Ascending aorta (tissue), 2 donors: ENCODE measurements around the gene ZFP62. TPM values are rescaled to one million over a fixed set of nuclear protein-coding genes. Genes with fewer than 3 reads are reported as not detected.

Experiments
- DNase-seq, 2 donors: peaks; one replicate each; pipeline ENCODE4 v3.0.0-alpha.2; 2019; ENCODE audit warnings: low spot score in 2 of 2
- H3K27ac ChIP-seq, 2 donors: fragments of 200-600 bp; sonication (generic); one replicate each; pipeline ENCODE4 v1.5.1; 2016 to 2017; ENCODE audit warnings: mild to moderate bottlenecking in 1 of 2
- H3K27me3 ChIP-seq: fragments of 200-600 bp; sonication (generic); one replicate; pipeline ENCODE4 v1.5.1; 2017
- H3K36me3 ChIP-seq, 2 donors: fragments of 200-600 bp; sonication (generic); one replicate each; pipeline ENCODE4 v1.5.1; 2016
- H3K4me1 ChIP-seq, 2 donors: fragments of 200-600 bp; sonication (generic); one replicate each; pipeline ENCODE4 v1.5.1; 2016 to 2017; ENCODE audit warnings: mild to moderate bottlenecking in 1 of 2
- H3K4me3 ChIP-seq, 2 donors: fragments of 200-600 bp; sonication (generic); one replicate each; pipeline ENCODE4 v1.5.1; 2016 to 2017; ENCODE audit warnings: mild to moderate bottlenecking in 1 of 2
- H3K9me3 ChIP-seq, 2 donors: fragments of 200-600 bp; sonication (generic); one replicate each; pipeline ENCODE4 v1.5.1; 2016
- CTCF ChIP-seq, 3 experiments: fragments of 200-600 bp in 2 of 3; fragments of 450-650 bp in 1 of 3; sonication (generic) in 2 of 3; IDR thresholded peaks; one replicate each; pipeline ENCODE4 v1.5.1; 2016 to 2019; ENCODE audit warnings: antibody characterized with exemption in 3 of 3, mild to moderate bottlenecking in 1 of 3, moderate library complexity in 1 of 3
- intact Hi-C: fragments of 100-400 bp; cut with DNase I; formaldehyde crosslinking; loops from one replicate; pipeline ENCODE4 v1.15.1; 2023
- total RNA-seq: library from RNA; depleted of rRNA; stranded (reverse); fragments of >200 nt; gene quantifications from one replicate; pipeline ENCODE4 v1.1.0, GENCODE V29; 2016

ZFP62 gene
- total RNA-seq, 1 donor from 2014 or later = 1.8 TPM

DNA sequence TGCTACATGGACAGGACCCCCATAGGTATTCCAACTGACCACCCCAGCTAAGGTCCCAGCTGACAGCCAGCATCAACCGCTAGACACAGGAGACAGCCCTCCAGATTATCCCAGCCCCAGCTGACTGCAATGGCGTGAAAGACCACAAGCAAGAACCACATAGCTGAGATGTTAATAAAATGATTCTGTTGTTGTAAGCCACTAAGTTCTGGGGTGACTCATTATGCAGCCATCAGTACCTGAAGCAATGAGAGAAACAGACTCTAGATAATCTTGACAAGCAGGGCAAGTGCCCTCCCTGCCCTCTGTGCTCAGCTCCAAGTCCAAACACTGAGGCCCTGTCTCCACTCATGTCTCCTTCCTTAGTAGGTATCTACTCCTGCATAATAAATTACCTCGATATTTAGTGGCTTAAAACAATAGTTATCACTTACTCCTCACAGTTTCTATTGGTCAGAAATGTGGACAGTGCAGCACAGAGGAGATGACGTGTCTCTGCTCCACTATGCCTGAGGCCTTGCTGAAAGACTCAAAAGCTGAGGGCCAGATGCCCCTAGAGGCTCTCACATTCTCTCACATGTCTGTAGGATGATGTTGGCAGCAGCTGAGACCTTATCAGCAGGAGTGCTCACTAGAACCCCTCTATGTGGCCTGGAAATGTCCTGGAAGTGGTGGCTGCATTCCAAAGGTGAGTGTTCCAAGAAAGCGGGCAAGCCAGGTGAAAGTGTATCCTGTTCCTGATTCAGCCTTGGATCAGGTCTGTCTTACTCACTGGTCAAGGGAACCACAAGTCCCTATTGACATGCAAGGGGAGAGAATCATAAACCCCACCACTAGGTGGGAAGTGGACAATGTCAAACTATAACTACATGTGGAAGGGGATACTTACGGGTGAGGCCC lies 60.9 kb downstream of the ZFP62 start:
- peaks cover 33 to 69% of the 10 kb centered on the region in 2 donors for H3K4me1 ChIP-seq
- no peaks in the 10 kb centered on the region for H3K27me3 ChIP-seq
- peak overlapping the region; percentile 85 to 91 for H3K4me3 ChIP-seq
- H3K36me3 ChIP-seq = peaks cover 0 to 4% of the 10 kb centered on the region in 2 donors
- no peaks in the 10 kb centered on the region for H3K9me3 ChIP-seq
- intact Hi-C loops = loop anchor here (1.0 to 10.0 kb wide), 3 partner anchors 15 to 505 kb away; partner anchors contain the start of genes GFPT2 and MAPK9
- H3K27ac ChIP-seq = peak overlapping the region; percentile 93 to 99
- peak in 1 of 2 donors; percentile 52 for DNase-seq
- peak in 1 of 3 experiments; percentile 4 for TF ChIP-seq CTCF (IDR thresholded peaks at IDR 0.05)

DNA sequence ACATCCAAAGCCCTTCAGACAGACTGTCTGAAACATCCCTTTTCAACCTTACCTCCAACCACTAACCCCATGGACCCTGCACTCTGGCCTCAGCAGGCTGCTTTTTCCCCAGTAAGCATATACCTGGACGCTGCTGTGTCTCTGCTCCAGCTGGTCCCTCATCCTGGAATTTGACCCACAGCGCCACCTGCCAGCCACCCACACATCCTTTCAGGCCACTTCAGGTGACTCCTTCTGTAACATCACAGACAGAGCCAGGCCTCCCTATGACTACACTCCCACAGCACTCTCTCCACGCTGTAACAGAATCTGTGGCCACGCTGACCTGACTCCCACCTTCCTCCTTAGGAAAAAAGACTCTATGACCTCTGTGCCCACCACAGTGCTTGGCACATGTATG lies 61.9 kb downstream of the ZFP62 start:
- DNase-seq = peak in 1 of 2 donors; percentile 53

GRCh38 chr5:180798193-180798592 lies 62.9 kb downstream of the ZFP62 start:
- no peak for TF ChIP-seq CTCF (IDR thresholded peaks at IDR 0.05)
- Histone ChIP-seq H3K27me3 (no peaks in the 10 kb centered on the region), H3K4me1 (peaks cover 27 to 58% of the 10 kb centered on the region in 2 donors), H3K36me3 (peaks cover 4 to 7% of the 10 kb centered on the region in 2 donors), H3K27ac (no peak overlapping the region), H3K9me3 (no peaks in the 10 kb centered on the region), H3K4me3 (peak overlapping the region in 1 of 2 donors; percentile 21)
- intact Hi-C loops = no loop called here
- no peak for DNase-seq

More for the DNA sequence above, 61.9 kb downstream of the ZFP62 start:
- Histone ChIP-seq H3K27ac (peak overlapping the region; percentile 38 to 99), H3K27me3 (no peaks in the 10 kb centered on the region), H3K36me3 (peaks cover 3 to 4% of the 10 kb centered on the region in 2 donors), H3K4me3 (peak overlapping the region in 1 of 2 donors; percentile 6), H3K4me1 (peaks cover 30 to 68% of the 10 kb centered on the region in 2 donors), H3K9me3 (no peaks in the 10 kb centered on the region)
- intact Hi-C loops = loop anchor here (1.0 kb wide), 1 partner anchor 14 kb away; no protein-coding TSS in a partner anchor
- TF ChIP-seq CTCF (IDR thresholded peaks at IDR 0.05) = no peak

Other genes starting within 250 kb of the ZFP62 start
- gene FLT4, start 211.7 kb downstream of the ZFP62 start, total RNA-seq = 53.5 TPM
- not detected for gene OR2Y1, start 121.2 kb downstream of the ZFP62 start, total RNA-seq
- 257 TPM for gene MGAT1, start 58.5 kb downstream of the ZFP62 start, total RNA-seq
- not detected for gene BTNL8, start 37.9 kb upstream of the ZFP62 start, total RNA-seq
- not detected for gene BTNL3, start 127.6 kb upstream of the ZFP62 start, total RNA-seq
- 105 TPM for gene BTNL9, start 179.0 kb upstream of the ZFP62 start, total RNA-seq